HT1080 (cell line): ENCODE results near the gene HAL. TPM values are rescaled to one million over a fixed set of nuclear protein-coding genes. Genes with fewer than 3 reads are reported as not detected.

Experiments used
- DNase-seq: peaks from one replicate; pipeline ENCODE4 v3.0.0-alpha.2; 2015; ENCODE audit warnings: low read depth
- total RNA-seq: library from RNA; depleted of rRNA; stranded (reverse); fragments of >200 nt; shearing (Covaris generic); gene quantifications from 2 replicates; pipeline ENCODE4 v1.2.3, GENCODE V29; 2014; rRNA removed

The HAL gene
- total RNA-seq, 1 experiment from 2014 or later: 0.31 TPM

DNA sequence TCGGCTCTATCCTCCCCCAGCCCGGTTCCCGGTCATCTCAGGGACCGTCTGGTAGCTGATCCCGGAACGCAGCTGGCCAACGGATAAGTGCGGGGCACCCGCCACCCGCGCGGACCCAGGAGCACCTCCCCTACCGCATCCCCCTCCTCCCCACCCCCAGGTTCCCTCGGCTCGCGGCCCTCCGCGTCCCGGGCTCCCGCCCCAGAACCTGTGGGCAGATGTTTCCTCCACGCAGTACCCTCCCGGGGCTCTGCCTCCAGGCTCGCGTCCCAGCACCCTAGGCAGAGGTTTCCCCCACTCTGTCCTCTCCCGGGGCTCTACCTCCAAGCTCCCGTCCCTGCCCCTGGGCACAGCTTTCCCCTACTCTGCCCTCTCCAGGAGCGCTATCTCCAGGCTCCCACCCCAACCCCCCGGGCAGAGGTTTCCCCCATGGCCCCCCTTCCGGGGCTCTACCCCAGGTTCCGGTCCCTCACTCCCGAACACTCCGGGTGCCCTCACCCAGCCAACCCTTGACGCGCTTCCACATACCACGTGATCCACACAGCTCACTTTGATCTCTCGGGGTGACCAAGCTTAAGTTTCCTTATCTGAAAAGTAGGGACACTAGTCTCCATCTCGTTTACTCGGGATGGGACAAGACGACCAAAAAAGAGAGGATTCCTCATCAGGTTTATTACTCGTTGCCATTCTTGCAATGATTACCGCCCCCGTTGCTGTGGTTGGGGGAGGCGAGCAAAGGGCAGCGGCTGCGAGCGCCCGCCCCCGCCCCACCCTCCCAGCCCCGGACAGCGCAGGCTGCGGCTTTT is 53.4 kb downstream of the HAL start, which contains the start of gene CCDC38:
CCDC38 (minus strand) TSS at position 91 of the 806 bp plus-strand sequence. CDS start 6,105 bp downstream, outside the sequence.
- DNase-seq: peak; percentile 70

DNA sequence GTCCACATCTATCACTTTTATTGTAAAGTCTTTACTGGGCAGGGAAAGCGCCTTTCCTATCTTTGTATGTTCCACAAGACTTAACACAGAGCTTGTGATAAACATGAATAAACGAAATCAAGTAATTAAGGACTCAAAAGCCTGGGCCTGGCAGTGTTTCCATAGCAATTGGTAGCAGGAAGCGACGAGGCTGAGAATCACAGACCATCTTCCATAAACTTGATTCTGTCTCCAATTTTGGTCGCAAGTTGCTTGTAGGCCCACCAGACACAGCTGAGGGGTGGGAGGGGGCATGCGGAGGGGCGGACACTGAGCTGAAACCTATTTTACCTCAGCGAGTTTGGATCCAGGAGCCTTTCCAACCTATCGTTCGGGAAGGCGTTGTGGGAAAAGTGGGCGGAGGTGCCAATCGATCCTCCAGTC is 54.0 kb downstream of the HAL start:
- no peak for DNase-seq

DNA sequence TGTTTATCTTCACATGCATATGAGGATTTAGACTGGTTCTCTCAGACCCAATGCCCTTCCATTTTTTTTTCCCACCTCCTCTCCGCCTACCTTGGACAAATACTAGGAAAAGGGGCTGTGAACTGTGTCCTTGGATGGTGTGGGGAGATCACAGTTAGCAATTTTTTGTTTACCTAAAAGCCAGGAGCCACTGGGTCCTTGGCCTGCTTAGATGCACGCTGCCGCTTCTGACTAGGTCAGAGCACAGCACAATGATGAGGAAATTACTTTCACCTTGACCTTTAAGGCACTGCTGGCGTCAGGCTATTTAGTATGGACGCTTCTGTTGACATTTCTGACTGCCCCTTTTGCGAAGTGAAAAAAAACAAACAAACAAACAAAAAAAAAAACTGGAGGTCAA is 55.6 kb downstream of the HAL start:
- DNase-seq: no peak

Other genes with a start within 250 kb of the HAL start
- 7.7 and 8.4 TPM in 2 replicates for gene NTN4, start 205.6 kb downstream of the HAL start, total RNA-seq
- 28.3 and 44.5 TPM in 2 replicates for gene SNRPF, start 137.4 kb downstream of the HAL start, total RNA-seq
- not detected in 2 replicates for gene CCDC38, start 53.7 kb downstream of the HAL start, total RNA-seq
- gene AMDHD1, start 53.0 kb downstream of the HAL start, total RNA-seq: 0.13 and 0.43 TPM in 2 replicates
- gene LTA4H, start 39.2 kb upstream of the HAL start, total RNA-seq: 73.2 and 74.6 TPM in 2 replicates
- gene ELK3, start 198.0 kb upstream of the HAL start, total RNA-seq: 36.3 and 52.5 TPM in 2 replicates